ENCODE data around the gene NT5C3B. TPM values are rescaled to one million over a fixed set of nuclear protein-coding genes. Genes with fewer than 3 reads are reported as not detected.

The NT5C3B gene
- total and polyA plus RNA-seq, 4 donors = 15.3 to 32.0 (median 26.9) TPM

GRCh38 chr17:41822216-41823140 is 13.6 kb downstream of the NT5C3B start:
- TF ChIP-seq, protein P1, sequence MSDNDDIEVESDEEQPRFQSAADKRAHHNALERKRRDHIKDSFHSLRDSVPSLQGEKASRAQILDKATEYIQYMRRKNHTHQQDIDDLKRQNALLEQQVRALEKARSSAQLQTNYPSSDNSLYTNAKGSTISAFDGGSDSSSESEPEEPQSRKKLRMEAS (IDR thresholded peaks at IDR 0.05) = no peak
- TF ChIP-seq JUND (IDR thresholded peaks at IDR 0.05) (no peak), GABPA (IDR thresholded peaks at IDR 0.05 in 1 of 2, conservative IDR thresholded peaks at IDR 0.05 in 1 of 2) (no peak), NR2F2 (IDR thresholded peaks at IDR 0.05) (no peak), HNF4G (IDR thresholded peaks at IDR 0.05) (no peak), REST (IDR thresholded peaks at IDR 0.05) (no peak), FOXA1 (IDR thresholded peaks at IDR 0.05) (no peak), TAF1 (conservative IDR thresholded peaks at IDR 0.05) (no peak)
- TF ChIP-seq, protein P2, sequence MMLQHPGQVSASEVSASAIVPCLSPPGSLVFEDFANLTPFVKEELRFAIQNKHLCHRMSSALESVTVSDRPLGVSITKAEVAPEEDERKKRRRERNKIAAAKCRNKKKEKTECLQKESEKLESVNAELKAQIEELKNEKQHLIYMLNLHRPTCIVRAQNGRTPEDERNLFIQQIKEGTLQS (IDR thresholded peaks at IDR 0.05) = no peak
- TF ChIP-seq, protein P3, sequence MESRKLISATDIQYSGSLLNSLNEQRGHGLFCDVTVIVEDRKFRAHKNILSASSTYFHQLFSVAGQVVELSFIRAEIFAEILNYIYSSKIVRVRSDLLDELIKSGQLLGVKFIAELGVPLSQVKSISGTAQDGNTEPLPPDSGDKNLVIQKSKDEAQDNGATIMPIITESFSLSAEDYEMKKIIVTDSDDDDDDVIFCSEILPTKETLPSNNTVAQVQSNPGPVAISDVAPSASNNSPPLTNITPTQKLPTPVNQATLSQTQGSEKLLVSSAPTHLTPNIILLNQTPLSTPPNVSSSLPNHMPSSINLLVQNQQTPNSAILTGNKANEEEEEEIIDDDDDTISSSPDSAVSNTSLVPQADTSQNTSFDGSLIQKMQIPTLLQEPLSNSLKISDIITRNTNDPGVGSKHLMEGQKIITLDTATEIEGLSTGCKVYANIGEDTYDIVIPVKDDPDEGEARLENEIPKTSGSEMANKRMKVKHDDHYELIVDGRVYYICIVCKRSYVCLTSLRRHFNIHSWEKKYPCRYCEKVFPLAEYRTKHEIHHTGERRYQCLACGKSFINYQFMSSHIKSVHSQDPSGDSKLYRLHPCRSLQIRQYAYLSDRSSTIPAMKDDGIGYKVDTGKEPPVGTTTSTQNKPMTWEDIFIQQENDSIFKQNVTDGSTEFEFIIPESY (IDR thresholded peaks at IDR 0.05) = no peak
- no peak overlapping the region for H3K27ac ChIP-seq (ENCODE audit: low read depth in 1 of 2, low read length in 2 of 2)
- H3K4me1 ChIP-seq (ENCODE audit: control insufficient read depth in 4 of 4, insufficient read depth in 4 of 4, low read length in 3 of 4) = no peaks in the 10 kb centered on the region
- peaks cover 0 to 11% (median 3%) of the 10 kb centered on the region in 4 donors for H3K36me3 ChIP-seq (ENCODE audit: control insufficient read depth in 4 of 4, insufficient read depth in 3 of 4, low read depth in 1 of 4, low read length in 3 of 4)
- 83% methylated on average over 12 of the region's 12 CpGs for WGBS
- no peak for DNase-seq (ENCODE audit: low spot score)
- H3K27me3 ChIP-seq (ENCODE audit: control insufficient read depth in 4 of 4, insufficient read depth in 4 of 4, low read length in 3 of 4) = no peaks in the 10 kb centered on the region
- no peak overlapping the region for H3K9ac ChIP-seq (ENCODE audit: low read depth in 1 of 2, low read length in 2 of 2)
- H3K4me3 ChIP-seq (ENCODE audit: low read depth in 1 of 3, low read length in 3 of 3) = no peak overlapping the region
- no peaks in the 10 kb centered on the region for H3K9me3 ChIP-seq (ENCODE audit: control insufficient read depth in 4 of 4, low read length in 3 of 4)

GRCh38 chr17:41821776-41822175 is 14.3 kb downstream of the NT5C3B start:
- H3K4me1 ChIP-seq (ENCODE audit: control insufficient read depth in 4 of 4, insufficient read depth in 4 of 4, low read length in 3 of 4) = no peaks in the 10 kb centered on the region
- no peak for TF ChIP-seq EGR1 (IDR thresholded peaks at IDR 0.05; ENCODE audit: low read depth in 2 of 2)
- no peak for TF ChIP-seq CTCF (IDR thresholded peaks at IDR 0.05; ENCODE audit: low read depth, low read length, missing input control)
- TF ChIP-seq REST (IDR thresholded peaks at IDR 0.05) = no peak
- no peak for TF ChIP-seq HNF4A (conservative IDR thresholded peaks at IDR 0.05)
- no peak for TF ChIP-seq FOXA2 (IDR thresholded peaks at IDR 0.05)
- TF ChIP-seq, protein P1 (IDR thresholded peaks at IDR 0.05) = no peak
- TF ChIP-seq, protein P3 (IDR thresholded peaks at IDR 0.05) = no peak
- no peak for TF ChIP-seq FOXA1 (IDR thresholded peaks at IDR 0.05)
- TF ChIP-seq TAF1 (conservative IDR thresholded peaks at IDR 0.05) = no peak
- TF ChIP-seq, protein P2 (IDR thresholded peaks at IDR 0.05) = no peak

More at GRCh38 chr17:41821776-41822175, 14.3 kb downstream of the NT5C3B start:
- H3K9ac ChIP-seq (ENCODE audit: low read depth in 1 of 2, low read length in 2 of 2) = no peak overlapping the region
- H3K27ac ChIP-seq (ENCODE audit: low read depth in 1 of 2, low read length in 2 of 2) = no peak overlapping the region
- no peak for DNase-seq (ENCODE audit: low spot score)
- 88% methylated on average over 14 of the region's 14 CpGs for WGBS
- H3K9me3 ChIP-seq (ENCODE audit: control insufficient read depth in 4 of 4, low read length in 3 of 4) = no peaks in the 10 kb centered on the region
- peaks cover 0 to 9% (median 3%) of the 10 kb centered on the region in 4 donors for H3K36me3 ChIP-seq (ENCODE audit: control insufficient read depth in 4 of 4, insufficient read depth in 3 of 4, low read depth in 1 of 4, low read length in 3 of 4)
- H3K27me3 ChIP-seq (ENCODE audit: control insufficient read depth in 4 of 4, insufficient read depth in 4 of 4, low read length in 3 of 4) = no peaks in the 10 kb centered on the region
- H3K4me3 ChIP-seq (ENCODE audit: low read depth in 1 of 3, low read length in 3 of 3) = no peak overlapping the region

Measured in liver (tissue), 9 donors.